GM18951 (cell line): Measurements from ENCODE around the gene ZNF701.
"Not testable (repeated sequence)": the region's sequence is repeated elsewhere in the genome, so short reads cannot be mapped to it uniquely, and the experiment has no call there.

Experiments
- POLR2A ChIP-seq: IDR thresholded peaks from 4 replicates; pipeline ENCODE4 v1.6.1; 2011; ENCODE audit warnings: mild to moderate bottlenecking; ENCODE audit not compliant: insufficient read length, insufficient read depth; ENCODE audit errors: extremely low read depth
- in situ Hi-C: fragments of 300-500 bp; cut with MboI; formaldehyde crosslinking; loops from one replicate; pipeline ENCODE4 v1.12.0; 2022; ENCODE audit warnings: low sequenced_read_pairs, mixed read lengths, inconsistent platforms; ENCODE audit not compliant: unreplicated experiment

ZNF701 gene

GRCh38 chr19:52599241-52599640 lies 29.2 kb downstream of the ZNF701 start:
- TF ChIP-seq POLR2A: no peak
- in situ Hi-C loops: no loop called here

GRCh38 chr19:52600639-52601024 lies 30.5 kb downstream of the ZNF701 start:
- no peak for TF ChIP-seq POLR2A
- in situ Hi-C loops: no loop called here

- in situ Hi-C loops: no loop called here
- TF ChIP-seq POLR2A: peak; percentile 80
Measured at GRCh38 chr19:52601025-52601973, 31.2 kb downstream of the ZNF701 start.

- in situ Hi-C loops: not testable (repeated sequence)
Measured at GRCh38 chr19:52601974-52602366, 31.9 kb downstream of the ZNF701 start.

GRCh38 chr19:52602941-52603340 lies 32.9 kb downstream of the ZNF701 start:
- in situ Hi-C loops: no loop called here

GRCh38 chr19:52603558-52604207 lies 33.6 kb downstream of the ZNF701 start:
- in situ Hi-C loops: no loop called here
- TF ChIP-seq POLR2A: no peak

More at GRCh38 chr19:52602941-52603340, 32.9 kb downstream of the ZNF701 start:
- no peak for TF ChIP-seq POLR2A

GRCh38 chr19:52613299-52613906 lies 43.3 kb downstream of the ZNF701 start:
- TF ChIP-seq POLR2A: no peak
- in situ Hi-C loops: no loop called here

GRCh38 chr19:52621376-52621775 lies 51.3 kb downstream of the ZNF701 start:
- TF ChIP-seq POLR2A: no peak
- in situ Hi-C loops: no loop called here

- in situ Hi-C loops: no loop called here
- no peak for TF ChIP-seq POLR2A
Measured at GRCh38 chr19:52622261-52622660, 52.2 kb downstream of the ZNF701 start.

- no peak for TF ChIP-seq POLR2A
- in situ Hi-C loops: no loop called here
Measured at GRCh38 chr19:52626915-52627314, 56.8 kb downstream of the ZNF701 start.

- in situ Hi-C loops: not testable (repeated sequence)
Measured at GRCh38 chr19:52627441-52627840, 57.4 kb downstream of the ZNF701 start.

GRCh38 chr19:52635786-52636570 lies 65.9 kb downstream of the ZNF701 start:
- no peak for TF ChIP-seq POLR2A
- in situ Hi-C loops: no loop called here
